HG03095 (cell line): ENCODE results near the gene ARPP21.
"Not testable (repeated sequence)": the region's sequence is repeated elsewhere in the genome, so short reads cannot be mapped to it uniquely, and the experiment has no call there.

ENCODE experiments used
- ATAC-seq: cut with Tn5 transposase; IDR thresholded peaks from one replicate; pipeline ENCODE4 v1.9.1; 2021; ENCODE audit warnings: moderate library complexity; ENCODE audit not compliant: unreplicated experiment

ARPP21 gene

GRCh38 chr3:35639254-35640186 is at the start of gene ARPP21:
Gene ARPP21, plus strand, starts transcription at chr3:35639525. Its CDS starts 42,227 bp downstream, at chr3:35681752.
- no peak for ATAC-seq

DNA sequence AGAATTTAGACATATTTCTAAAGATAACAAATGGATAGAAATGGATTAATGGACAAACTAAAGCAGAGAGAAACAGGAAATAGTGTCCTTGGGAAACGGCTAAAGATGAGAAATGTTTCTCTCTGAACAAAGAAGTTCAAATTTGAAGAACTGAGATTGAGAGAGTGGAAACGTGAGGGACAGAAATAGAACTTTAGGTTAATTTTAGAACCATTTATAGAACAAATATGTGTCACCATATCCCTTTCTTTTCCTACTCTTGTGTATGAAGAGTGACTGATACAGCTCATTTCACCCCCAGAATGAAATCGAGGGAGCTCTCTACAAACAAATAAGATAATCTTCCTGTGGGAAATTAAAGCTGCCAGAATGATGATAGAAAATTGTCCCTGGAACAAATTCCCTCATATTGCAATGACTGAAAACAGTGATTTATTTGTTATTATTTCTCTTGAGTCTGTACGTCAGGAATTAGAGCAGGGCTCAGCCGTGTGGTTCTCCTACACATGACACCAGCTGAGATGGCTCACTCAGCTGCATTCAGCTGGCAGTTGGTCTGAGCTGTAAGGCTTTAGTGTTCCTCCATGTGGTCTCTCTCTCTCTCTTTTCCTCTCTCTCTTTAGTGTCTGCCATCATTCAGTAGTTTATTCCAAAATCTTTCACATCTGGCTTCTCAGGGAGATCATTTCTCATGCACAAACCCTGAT is 46.6 kb upstream of the ARPP21 start:
- peak; percentile 67 for ATAC-seq

GRCh38 chr3:35594739-35595138 is 44.6 kb upstream of the ARPP21 start:
- ATAC-seq, result no peak

GRCh38 chr3:35596335-35596995 is 42.9 kb upstream of the ARPP21 start:
- ATAC-seq, result no peak

GRCh38 chr3:35597490-35597889 is 41.8 kb upstream of the ARPP21 start:
- ATAC-seq, result no peak

DNA sequence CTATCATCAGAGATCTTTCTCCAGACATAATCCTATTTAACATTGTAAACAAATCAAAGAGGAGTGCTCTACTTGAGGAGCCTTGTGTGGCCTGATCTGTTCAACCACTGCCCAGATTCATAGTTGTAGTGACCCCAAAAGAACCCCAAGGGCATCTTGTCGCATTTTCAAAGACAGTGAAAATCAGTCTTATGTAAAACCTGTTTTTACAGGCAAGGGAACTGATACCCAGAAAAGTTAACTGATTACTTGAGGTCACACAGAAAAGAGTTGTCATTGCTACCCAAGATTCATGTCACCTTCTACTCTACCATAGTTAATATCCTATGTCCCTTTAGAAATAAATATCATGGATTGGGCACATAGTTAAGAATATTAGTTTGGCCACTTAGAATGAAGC is 40.5 kb upstream of the ARPP21 start:
- no peak for ATAC-seq

DNA sequence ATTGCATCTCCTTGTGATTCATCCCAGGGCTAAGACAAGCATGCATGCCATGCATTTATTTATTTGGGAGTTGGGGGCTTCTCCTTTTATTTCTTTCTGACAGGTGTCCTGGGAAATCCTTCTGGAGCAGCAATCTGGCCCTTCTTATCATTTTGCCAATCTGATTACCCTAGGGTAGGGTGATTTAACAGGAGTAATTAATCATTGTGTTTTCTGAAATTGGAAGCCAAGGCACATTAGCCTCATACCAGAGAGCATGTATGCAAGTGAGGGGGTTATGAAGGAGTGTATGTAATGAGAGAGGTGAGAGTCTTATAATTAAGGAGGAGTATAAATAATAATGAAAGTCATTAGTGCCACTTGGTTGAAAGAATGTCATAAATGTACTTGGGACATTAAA is 37.4 kb upstream of the ARPP21 start:
- ATAC-seq, result no peak

DNA sequence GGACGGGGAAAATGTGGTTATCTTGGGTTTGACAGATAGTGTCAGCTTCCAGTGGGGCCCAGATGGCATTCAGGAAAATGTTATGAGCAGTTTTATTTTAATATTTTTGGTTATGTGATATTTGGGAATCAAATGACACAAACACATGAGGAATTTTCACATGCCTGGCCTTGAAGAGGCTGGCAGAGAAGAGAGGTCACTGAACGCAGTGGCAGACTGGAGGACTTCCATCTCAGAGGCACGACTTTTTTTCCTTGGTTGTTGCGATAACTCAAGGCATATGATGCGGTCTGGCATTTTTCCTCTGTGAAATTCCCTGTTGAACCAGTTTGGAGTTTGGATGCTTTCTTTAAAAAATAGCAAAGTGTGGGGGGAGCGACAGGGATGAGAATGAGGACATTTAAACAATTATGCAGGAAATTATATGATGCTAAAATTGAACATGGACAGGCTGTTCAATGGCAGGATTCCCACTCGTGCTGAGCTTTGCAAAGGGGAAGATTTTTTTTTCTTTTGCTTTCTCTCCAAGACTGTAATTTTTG is 36.9 kb upstream of the ARPP21 start:
- no peak for ATAC-seq

DNA sequence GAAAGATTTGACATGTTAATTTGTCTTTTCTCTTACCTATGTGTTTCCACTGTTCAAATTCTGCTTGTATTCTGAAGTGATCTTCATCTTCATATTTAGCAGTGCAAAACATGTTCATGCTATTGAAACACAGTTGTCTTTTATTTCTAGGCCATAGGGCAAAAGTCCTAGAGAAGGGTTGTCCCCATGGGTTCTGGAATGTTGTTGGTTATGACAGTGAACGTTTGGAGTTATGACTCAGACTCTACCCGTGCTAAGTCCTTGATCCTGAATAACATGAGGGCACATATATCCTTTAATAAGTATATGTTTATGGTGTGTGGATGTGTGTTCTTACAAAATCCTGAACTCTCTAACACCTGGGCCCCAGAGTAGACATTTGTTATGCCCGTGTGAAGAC is 23.0 kb upstream of the ARPP21 start:
- no peak for ATAC-seq

DNA sequence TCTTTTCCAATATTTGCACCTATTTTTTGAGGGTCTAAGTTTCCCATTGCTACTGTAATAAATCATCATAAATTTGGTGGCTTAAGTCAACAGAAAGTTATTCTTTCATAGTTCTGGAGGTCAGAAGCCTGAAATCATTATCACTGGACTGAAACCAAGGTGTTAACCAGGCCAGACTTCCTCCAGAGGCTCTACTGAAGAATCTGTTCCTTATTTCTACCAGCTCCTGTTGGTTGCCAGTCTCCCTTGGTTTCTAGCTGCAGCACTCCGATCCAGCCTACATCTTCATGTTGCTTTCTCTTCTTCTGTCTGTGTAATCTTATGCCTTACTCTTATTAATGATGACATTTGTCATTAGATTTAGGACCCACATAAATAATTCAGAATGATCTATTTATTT is 22.0 kb upstream of the ARPP21 start:
- no peak for ATAC-seq

GRCh38 chr3:35620238-35620637 is 19.1 kb upstream of the ARPP21 start:
- not testable (repeated sequence) for ATAC-seq

DNA sequence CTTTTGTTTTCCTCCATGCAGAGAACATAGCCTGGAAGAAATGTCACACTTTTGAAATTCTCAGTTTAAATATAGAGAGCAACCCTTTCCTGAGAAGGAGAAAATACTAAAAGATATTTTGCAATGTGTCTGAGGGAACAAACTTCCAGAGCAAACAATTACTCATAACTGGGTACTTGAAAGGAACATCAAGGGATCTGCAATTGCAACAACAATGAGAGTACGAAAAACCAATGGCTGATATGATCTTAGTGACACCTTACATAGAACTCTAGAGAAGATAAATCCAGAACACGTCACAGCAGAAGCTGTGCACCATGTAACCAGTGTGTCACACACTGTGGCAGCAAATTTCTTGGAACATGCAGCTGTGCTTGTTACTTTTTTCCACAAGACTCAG is 14.6 kb upstream of the ARPP21 start:
- no peak for ATAC-seq

DNA sequence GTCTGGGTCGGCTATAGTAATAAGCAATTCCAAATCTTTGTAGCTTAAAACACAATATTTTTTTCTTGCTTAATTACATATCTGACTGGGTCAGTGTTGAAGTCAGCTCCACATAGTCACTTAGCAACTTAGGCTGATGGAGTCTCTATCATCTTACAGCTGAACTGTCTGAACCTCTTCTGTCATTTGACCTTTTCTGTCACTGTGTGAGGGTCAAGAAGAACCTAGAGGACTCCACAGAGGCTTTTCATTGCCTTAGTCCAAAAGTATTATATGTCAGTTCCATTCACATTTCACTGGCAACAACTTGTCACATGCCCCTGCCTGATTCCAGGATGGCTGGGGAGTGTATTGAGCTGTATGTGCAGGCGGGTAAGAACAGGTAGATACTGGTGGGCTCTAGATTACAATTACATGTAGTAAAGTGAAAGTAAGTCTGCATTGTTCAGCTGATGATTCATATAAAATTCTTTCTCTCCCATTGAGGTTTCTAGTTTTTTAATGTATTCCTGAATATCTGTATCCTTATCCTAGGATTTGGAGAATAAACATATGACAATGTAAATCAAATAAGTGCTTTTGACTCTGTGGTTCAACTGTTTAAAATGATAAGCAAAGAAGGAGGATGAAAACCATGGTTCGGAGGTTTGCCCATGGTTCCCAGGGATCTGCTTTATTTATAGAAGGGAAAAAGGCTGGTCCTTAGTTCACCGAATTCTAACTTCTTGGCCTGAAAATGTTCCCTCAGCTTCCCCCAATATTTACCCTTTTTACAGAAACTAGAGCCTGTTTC is 5.8 kb upstream of the ARPP21 start:
- no peak for ATAC-seq

- no peak for ATAC-seq
Measured at GRCh38 chr3:35635407-35635806, 3.9 kb upstream of the ARPP21 start.

- ATAC-seq, result no peak
Measured at GRCh38 chr3:35635926-35636683, 3.2 kb upstream of the ARPP21 start.

- no peak for ATAC-seq
Measured at GRCh38 chr3:35638251-35638979, 910 bp upstream of the ARPP21 start.

DNA sequence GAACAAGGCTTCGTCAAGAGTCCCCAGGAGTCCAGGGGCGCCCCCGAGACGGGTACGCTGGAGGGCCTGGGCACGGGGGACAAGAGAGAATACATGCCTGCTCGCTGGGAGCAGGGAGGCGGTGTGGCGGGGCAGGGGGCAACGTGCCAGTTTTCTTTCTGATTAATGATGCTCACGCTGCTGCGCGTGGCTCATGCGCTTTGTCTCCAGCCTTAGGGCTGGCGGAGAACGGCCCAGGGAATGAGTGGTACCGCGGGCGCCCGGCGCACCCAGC is 408 bp upstream of the ARPP21 start:
- ATAC-seq, result no peak

GRCh38 chr3:35640190-35641165 is 1.2 kb downstream of the ARPP21 start:
- ATAC-seq, result no peak
